Measurements from ENCODE around the gene ARHGAP44. TPM values are rescaled to one million over a fixed set of nuclear protein-coding genes. Genes with fewer than 3 reads are reported as not detected.

ARHGAP44 gene
- total RNA-seq, 2 donors from 2014 or later = 46.3 to 51.5 TPM

DNA sequence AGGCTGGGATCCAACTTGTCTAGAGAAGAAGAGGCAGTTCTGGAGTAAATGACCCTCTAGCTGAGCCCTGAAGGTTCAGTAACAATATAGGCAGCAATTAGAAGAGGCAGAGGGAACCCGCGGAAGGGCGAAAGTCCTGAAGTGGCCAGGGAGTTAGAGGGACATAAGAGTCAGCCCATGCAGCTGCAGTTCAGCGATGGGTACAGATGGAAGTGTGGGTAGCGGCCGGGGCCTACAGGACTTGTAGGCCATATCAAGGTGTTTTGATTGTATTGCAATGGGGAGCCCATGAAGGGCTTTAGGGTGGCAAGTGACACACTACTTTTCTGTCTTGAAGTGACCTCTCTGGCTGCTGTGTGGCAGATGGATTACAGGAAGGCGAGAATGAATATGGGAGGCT lies 225.5 kb downstream of the ARHGAP44 start:
- Histone ChIP-seq H3K9me3 (no peaks in the 10 kb centered on the region), H3K4me3 (no peak overlapping the region), H3K27ac (no peak overlapping the region), H3K9ac (ENCODE audit: low read depth in 2 of 2, low read length in 2 of 2) (no peak overlapping the region), H3K27me3 (no peaks in the 10 kb centered on the region), H3K36me3 (peaks cover 10% of the 10 kb centered on the region), H3K4me1 (peaks cover 4% of the 10 kb centered on the region)
- TF ChIP-seq CTCF (IDR thresholded peaks at IDR 0.05) = no peak
- intact Hi-C loops (cut with DNase I) = no loop called here
- no peak for DNase-seq

DNA sequence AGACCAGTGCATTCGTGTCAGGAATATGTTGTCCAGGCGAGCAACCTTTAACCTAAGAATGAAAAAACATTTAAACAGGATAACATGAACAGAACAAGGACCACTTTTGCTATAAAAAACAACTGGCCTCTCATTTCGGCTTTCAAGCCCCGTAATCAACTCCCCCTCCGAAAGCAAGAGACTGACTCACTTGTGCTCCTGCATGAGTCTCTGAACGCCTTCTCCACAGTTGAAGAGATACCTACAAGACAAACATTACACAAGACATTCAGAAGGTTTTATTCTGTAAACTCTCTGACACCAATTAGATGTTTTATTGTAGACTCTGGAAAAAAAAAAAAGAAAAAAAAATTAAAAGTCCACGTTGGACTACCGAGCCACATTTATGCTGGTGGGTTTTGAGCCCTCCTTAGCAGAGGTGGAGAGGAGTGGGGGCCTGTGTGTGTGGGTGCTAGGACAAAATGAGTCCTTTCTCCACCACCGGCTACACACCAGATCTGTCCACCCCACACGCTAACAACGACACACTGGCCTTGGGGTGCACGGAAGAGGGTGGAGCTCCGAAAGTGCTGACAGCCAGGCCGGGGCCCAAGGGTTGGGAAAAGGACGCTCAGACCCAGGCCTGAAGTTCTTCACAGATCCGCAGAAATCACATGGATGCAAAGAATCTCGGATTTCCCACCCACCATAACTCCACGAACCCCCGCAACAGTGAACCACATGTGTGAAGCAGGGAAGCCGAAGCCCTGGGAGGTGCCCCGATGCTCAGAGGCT lies 227.8 kb downstream of the ARHGAP44 start:
- Histone ChIP-seq H3K4me1 (peaks cover 4% of the 10 kb centered on the region), H3K36me3 (peaks cover 6% of the 10 kb centered on the region), H3K9ac (ENCODE audit: low read depth in 2 of 2, low read length in 2 of 2) (peak overlapping the region; percentile 72 to 93), H3K27ac (peak overlapping the region; percentile 93), H3K4me3 (peak overlapping the region; percentile 99), H3K9me3 (no peaks in the 10 kb centered on the region), H3K27me3 (no peaks in the 10 kb centered on the region)
- intact Hi-C loops (cut with DNase I) = no loop called here
- no peak for DNase-seq
- no peak for TF ChIP-seq CTCF (IDR thresholded peaks at IDR 0.05)

DNA sequence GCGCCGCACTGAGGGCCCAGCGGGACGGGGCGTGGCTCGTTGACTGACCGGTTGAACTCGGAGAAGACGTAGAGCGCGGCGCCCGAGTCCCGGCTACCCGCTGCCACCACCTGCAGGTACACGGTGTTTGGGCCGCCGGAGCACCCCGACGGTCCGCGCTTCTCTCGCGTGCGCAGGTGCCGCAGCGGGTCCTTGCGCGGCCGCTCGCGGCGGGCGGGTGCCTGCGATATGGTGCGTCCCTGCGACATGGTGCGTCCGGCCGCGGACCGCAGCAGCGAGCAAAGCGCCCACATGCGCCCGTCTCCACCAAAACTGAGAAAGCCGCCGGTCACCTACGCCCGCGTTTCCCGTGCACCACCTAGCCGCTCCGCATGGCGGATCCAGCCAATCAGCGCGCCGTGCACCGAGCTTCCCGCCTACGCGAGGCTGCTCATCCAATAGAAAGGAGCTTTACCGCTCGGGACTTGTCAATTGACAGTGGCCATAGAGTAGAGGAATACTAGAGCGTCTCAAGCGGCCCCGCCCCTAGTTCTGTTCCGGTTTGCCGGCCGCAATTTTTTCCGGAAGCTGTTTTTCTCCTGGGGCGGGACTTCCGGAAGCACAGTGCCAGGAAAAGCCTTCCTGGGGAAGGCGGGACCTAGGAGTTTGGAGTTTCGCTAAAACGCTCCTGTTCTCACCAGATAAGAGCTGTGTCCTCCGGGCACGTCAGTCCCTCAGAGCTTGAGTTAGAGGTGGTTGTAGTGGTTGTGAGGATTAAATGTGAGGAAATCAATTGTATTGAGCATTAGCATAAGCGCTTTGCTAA lies 228.6 kb downstream of the ARHGAP44 start, which contains the start of gene ELAC2:
ELAC2 (minus strand) TSS at position 373 of the 805 bp plus-strand sequence; CDS start at position 293, 80 bp downstream.
- H3K27me3 ChIP-seq = no peaks in the 10 kb centered on the region
- no peak for TF ChIP-seq CTCF (IDR thresholded peaks at IDR 0.05)
- H3K9ac ChIP-seq (ENCODE audit: low read depth in 2 of 2, low read length in 2 of 2) = peak within 1 kb of the TSS; percentile 72 to 93
- H3K27ac ChIP-seq = peak within 1 kb of the TSS; percentile 93
- intact Hi-C loops (cut with DNase I) = no loop called here
- peak; percentile 98 for DNase-seq
- H3K4me3 ChIP-seq = peak within 1 kb of the TSS; percentile 99
- H3K36me3 ChIP-seq = no peaks in the 10 kb centered on the region
- H3K4me1 ChIP-seq = peaks cover 4% of the 10 kb centered on the region
- no peaks in the 10 kb centered on the region for H3K9me3 ChIP-seq

DNA sequence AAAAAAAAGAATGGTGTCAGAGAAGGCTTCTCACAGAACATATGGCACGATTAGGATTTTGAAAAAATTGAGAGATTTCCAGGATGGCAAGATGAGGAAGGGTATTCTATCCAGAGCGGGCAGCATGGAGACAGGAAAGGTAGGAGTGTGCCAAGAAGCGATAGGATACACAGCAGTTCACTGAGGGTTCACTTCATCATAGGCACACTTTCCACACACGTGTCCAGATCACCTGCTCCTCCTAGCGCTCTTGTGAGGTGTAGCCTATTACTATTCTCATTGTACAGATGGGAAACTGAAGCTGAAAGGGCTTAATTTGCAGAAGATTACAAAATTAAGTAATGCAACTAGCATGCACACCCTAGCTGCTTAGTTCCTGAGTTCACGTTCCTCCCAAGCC lies 234.7 kb downstream of the ARHGAP44 start:
- no peak for TF ChIP-seq CTCF (IDR thresholded peaks at IDR 0.05)
- Histone ChIP-seq H3K9ac (ENCODE audit: low read depth in 2 of 2, low read length in 2 of 2) (no peak overlapping the region), H3K4me3 (no peak overlapping the region), H3K9me3 (no peaks in the 10 kb centered on the region), H3K27me3 (no peaks in the 10 kb centered on the region), H3K4me1 (no peaks in the 10 kb centered on the region), H3K36me3 (no peaks in the 10 kb centered on the region), H3K27ac (no peak overlapping the region)
- intact Hi-C loops (cut with DNase I) = no loop called here
- no peak for DNase-seq

DNA sequence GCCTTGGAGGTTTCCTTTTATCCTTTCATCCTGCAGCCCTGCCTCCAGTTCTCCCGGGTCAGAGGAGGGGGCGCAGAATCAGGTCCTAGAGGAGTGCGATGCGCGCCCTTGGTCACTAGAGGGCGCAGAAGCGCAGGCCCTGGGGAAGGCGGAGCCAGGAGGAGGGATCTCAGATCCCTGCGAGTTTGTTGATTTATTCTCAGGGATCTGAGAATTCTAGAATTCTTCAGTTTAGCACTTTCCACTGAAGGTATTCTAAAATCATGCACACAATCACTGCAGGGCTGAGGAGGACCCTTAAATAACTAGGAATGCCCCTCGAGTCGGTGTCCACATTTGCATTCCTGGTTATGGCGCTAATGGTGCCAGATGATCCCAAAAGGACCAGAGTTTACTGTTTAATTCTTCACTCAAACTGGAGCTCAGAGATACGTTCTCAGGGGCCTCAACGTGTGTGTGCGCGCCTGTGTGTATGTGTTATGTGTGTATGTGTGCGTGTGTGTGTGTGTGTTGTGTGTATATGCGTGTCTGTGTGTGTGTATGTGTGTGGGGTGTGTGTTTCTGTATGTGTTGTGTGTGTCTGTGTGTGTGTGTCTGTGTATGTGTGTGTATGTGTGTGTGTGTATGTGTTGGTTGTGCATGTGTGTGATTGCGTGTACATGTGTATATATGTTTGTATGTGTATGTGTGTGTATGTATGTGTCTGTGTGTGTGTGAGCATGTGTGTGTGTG lies 235.4 kb downstream of the ARHGAP44 start:
- H3K36me3 ChIP-seq = no peaks in the 10 kb centered on the region
- H3K4me1 ChIP-seq = no peaks in the 10 kb centered on the region
- no peak overlapping the region for H3K27ac ChIP-seq
- H3K27me3 ChIP-seq = no peaks in the 10 kb centered on the region
- intact Hi-C loops (cut with DNase I) = no loop called here
- TF ChIP-seq CTCF (IDR thresholded peaks at IDR 0.05) = peak; percentile 95
- no peak overlapping the region for H3K4me3 ChIP-seq
- peak; percentile 60 for DNase-seq
- H3K9ac ChIP-seq (ENCODE audit: low read depth in 2 of 2, low read length in 2 of 2) = no peak overlapping the region
- no peaks in the 10 kb centered on the region for H3K9me3 ChIP-seq
